ENCODE results near the gene ANKMY1. TPM values are rescaled to one million over a fixed set of nuclear protein-coding genes. Genes with fewer than 3 reads are reported as not detected.

The ANKMY1 gene
- total and polyA plus RNA-seq, 2 of the 13 experiments (the other 11 are each of a cell fraction or from before 2014, with no cell fraction given): 11.7 to 18.8 TPM

GRCh38 chr2:240571314-240571973 lies 13.7 kb upstream of the ANKMY1 start:
- Histone ChIP-seq H3K9me3 (ENCODE audit: low read length) (no peaks in the 10 kb centered on the region), H4K20me1 (ENCODE audit: insufficient read depth, low read length) (no peaks in the 10 kb centered on the region; the same call in 1 of the 2 replicates), H3K27ac (ENCODE audit: extremely low read length, insufficient read depth, low read length) (no peak overlapping the region), H2AFZ (ENCODE audit: low read length) (no peak overlapping the region), H3K4me1 (ENCODE audit: insufficient read depth, low read length) (peaks cover 34% of the 10 kb centered on the region), H3K36me3 (replicated peaks in 1 of 2; ENCODE audit: control insufficient read depth in 1 of 2, insufficient read depth in 2 of 2, low read length in 2 of 2) (peaks cover 0 to 10% of the 10 kb centered on the region in 2 experiments; a peak in 3 of 5 replicates), H3K27me3 (ENCODE audit: control insufficient read depth in 1 of 2, insufficient read depth in 2 of 2, low read length in 2 of 2) (no peaks in the 10 kb centered on the region; a peak in 1 of 5 replicates), H3K4me3 (replicated peaks in 1 of 3; ENCODE audit: insufficient read depth in 1 of 3, low read depth in 2 of 3, low read length in 3 of 3) (no peak overlapping the region), H3K9ac (ENCODE audit: insufficient read depth, low read depth, low read length) (no peak overlapping the region), H3K4me2 (ENCODE audit: low read depth, low read length) (no peak overlapping the region), H3K79me2 (ENCODE audit: insufficient read depth, low read length) (peaks cover 22% of the 10 kb centered on the region)
- DNase-seq (ENCODE audit: low spot score): no peak
- no peak for ATAC-seq
- BruUV-seq (replicated peaks): no TSS peak
- 94% methylated on average over 16 of the region's 18 CpGs for WGBS (ENCODE audit: low lambda C conversion rate)
- in situ Hi-C loops (cut with HindIII; ENCODE audit: extremely low pct_ligation_motif_present, low pct_unique_long_range_greater_than_20kb): loop anchor here (25.0 kb wide), 1 partner anchor 641 kb away; no protein-coding TSS in a partner anchor
- ChIA-PET CTCF (ENCODE audit: low intra/inter-chr PET ratio, low total read pairs) (no interaction called here), POLR2A (interaction anchor here (2.2 to 4.0 kb wide), 3 partner anchors 9 to 15 kb away, joined by 9 to 42 read pairs (median 9); partner anchors contain the start of genes CAPN10 and DUSP28)
- intact Hi-C loops (cut with micrococcal nuclease; ENCODE audit: unreplicated experiment): no loop called here
- FAIRE-seq: no peak
- no peak for TF ChIP-seq ARNT (IDR thresholded peaks at IDR 0.05)
- no peak for TF ChIP-seq ZNF788 (CRISPR knock-in tag; IDR thresholded peaks at IDR 0.05; ENCODE audit: borderline replicate concordance)
- no peak for TF ChIP-seq KMT2A (CRISPR knock-in tag; IDR thresholded peaks at IDR 0.05)
- TF ChIP-seq PBX3 (CRISPR knock-in tag; IDR thresholded peaks at IDR 0.05; ENCODE audit: borderline replicate concordance): no peak
- no peak for TF ChIP-seq KMT2B (CRISPR knock-in tag; IDR thresholded peaks at IDR 0.05)
- 0 out of 2 replicates have a peak, but pooled peaks have one; percentile 7 for TF ChIP-seq ZC3H13 (CRISPR knock-in tag; IDR thresholded peaks at IDR 0.05)
- no peak for TF ChIP-seq GATAD2A (CRISPR knock-in tag; IDR thresholded peaks at IDR 0.05)
- TF ChIP-seq HMGA1 (CRISPR knock-in tag; conservative IDR thresholded peaks at IDR 0.05): no peak
- TF ChIP-seq AKAP8 (CRISPR knock-in tag; IDR thresholded peaks at IDR 0.05): peak; percentile 74; the same call in 1 of the 2 replicates
- TF ChIP-seq GPBP1L1 (CRISPR knock-in tag; IDR thresholded peaks at IDR 0.05): no peak
- TF ChIP-seq ZNF24 (IDR thresholded peaks at IDR 0.05): no peak
- TF ChIP-seq KDM2A (CRISPR knock-in tag; IDR thresholded peaks at IDR 0.05; ENCODE audit: borderline replicate concordance, low read depth): 0 out of 2 replicates have a peak, but pooled peaks have one; percentile 4
- no peak for TF ChIP-seq NRL (CRISPR knock-in tag; IDR thresholded peaks at IDR 0.05; ENCODE audit: borderline replicate concordance)
- TF ChIP-seq, protein P1, sequence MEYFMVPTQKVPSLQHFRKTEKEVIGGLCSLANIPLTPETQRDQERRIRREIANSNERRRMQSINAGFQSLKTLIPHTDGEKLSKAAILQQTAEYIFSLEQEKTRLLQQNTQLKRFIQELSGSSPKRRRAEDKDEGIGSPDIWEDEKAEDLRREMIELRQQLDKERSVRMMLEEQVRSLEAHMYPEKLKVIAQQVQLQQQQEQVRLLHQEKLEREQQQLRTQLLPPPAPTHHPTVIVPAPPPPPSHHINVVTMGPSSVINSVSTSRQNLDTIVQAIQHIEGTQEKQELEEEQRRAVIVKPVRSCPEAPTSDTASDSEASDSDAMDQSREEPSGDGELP (IDR thresholded peaks at IDR 0.05; ENCODE audit: borderline replicate concordance, low read depth): no peak
- no peak for TF ChIP-seq HMG20B (CRISPR knock-in tag; conservative IDR thresholded peaks at IDR 0.05)
- TF ChIP-seq KLF12 (CRISPR knock-in tag; IDR thresholded peaks at IDR 0.05; ENCODE audit: borderline replicate concordance): no peak
- TF ChIP-seq EZH2 (conservative IDR thresholded peaks at IDR 0.05; ENCODE audit: low read depth, low read length): no peak
- 0 out of 2 replicates have a peak, but pooled peaks have one; percentile 12 for TF ChIP-seq POLR2G (IDR thresholded peaks at IDR 0.05; ENCODE audit: low read depth, low read length)

Data from HepG2 (cell line).